NCI-H128 (cell line): ENCODE measurements around the gene SH3BP5.

Experiments used
- DNase-seq: peaks from one replicate; lab custom pipeline; 2025; ENCODE audit not compliant: unreplicated experiment; lab: John Stamatoyannopoulos, UW

SH3BP5 gene

DNA sequence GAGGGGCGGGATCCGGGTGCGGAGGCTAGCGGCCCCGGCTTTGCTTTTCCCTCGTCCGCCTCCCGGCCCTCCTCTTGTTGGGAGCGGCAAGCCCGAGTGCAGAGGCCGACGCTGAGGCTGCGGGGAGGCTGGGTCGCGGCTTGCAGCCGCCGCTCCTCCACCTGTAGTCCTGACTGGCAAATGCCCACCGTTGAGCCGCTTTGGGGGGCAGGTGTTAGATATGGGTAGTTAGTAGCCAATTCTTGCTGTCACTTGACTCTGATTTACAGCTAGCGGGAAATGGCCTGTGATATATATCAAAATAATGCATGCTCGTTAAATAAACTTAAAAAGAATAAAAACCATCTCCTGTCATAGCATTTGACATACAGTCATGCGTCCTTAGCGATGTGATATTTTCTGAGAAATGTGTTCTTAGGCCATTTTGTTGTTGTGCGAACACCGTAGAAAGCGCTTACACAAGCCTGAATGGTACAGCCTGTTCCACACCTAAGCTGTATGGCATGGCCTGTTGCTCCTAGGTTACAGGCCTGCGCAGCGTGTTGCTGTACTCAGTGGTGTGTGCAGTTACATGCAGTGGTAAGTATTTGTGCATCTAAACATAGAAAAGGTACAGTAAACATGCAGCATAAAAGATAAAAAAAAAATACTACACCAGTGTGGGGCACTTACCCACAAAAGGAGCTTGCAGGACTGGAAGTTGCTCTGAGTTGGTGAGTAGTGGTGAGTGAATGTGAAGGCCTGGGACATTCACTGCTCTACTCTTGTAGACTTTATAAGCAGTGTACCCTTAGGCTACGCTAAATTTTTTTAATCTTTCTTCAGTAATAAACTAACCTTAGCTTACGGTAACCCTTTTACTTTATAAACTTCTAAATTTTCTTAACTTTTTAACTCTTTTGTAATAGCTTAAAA is 125.5 kb downstream of the SH3BP5 start:
- DNase-seq = no peak

DNA sequence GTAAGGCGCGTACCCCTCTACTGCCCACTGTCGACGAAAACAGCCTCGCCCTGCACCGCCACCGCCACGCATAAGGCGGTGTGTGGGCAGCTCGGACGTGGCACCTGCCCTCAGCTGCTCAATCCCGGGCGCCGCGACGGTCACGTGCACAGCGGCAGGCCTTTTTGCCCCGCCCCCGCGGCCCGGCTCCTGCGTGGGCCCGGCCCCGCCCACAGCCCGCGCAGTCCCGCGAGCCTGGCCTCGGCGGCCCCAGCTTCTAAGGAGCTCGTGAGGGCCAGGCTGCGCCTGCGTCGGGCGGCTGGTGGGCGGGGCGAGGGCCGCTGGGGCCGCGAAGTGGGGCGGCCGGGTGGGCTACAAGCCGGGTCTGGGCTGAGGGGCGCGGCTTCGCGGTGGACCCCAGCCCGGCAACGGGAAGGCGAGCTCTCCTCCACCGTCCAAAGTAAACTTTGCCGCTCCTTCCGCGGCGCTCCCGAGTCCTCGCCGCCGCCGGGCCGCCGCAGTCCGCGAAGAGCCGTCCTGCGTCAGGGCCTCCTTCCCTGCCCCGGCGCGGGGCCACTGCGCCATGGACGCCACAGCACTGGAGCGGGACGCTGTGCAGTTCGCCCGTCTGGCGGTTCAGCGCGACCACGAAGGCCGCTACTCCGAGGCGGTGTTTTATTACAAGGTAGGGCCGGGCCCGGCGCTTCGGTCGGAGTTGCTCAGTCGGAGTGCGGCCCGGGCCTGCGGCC is 126.3 kb downstream of the SH3BP5 start, which contains the start of gene CAPN7:
Gene CAPN7, plus strand, starts transcription at position 313 of the 728 bp plus-strand sequence. Its CDS starts 250 bp downstream, at position 563.
- DNase-seq = no peak

DNA sequence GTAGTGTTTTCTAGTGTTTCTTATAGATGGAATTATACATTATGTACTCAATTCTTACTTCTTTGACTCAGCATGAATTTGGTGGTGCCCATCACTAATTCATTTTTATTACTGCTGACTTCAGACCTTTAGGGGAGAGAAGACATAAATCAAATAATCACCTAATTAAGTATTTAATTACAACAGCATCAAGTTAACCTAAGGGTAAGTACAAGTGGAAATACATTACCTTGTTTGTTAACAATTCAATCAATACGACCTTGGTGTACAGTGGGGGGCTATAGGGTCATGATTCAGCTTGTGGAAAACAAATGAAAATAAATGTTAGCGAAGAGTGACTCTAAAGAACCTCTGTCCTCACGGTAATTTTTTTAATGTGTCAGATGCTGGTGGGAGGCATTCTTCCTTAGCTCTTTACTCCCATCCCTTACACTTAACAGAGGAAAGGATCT is 126.9 kb downstream of the SH3BP5 start:
- no peak for DNase-seq
